Measurements from ENCODE around the gene DYNLL2.
"Not testable (repeated sequence)": the region's sequence is repeated elsewhere in the genome, so short reads cannot be mapped to it uniquely, and the experiment has no call there.

Gene DYNLL2

DNA sequence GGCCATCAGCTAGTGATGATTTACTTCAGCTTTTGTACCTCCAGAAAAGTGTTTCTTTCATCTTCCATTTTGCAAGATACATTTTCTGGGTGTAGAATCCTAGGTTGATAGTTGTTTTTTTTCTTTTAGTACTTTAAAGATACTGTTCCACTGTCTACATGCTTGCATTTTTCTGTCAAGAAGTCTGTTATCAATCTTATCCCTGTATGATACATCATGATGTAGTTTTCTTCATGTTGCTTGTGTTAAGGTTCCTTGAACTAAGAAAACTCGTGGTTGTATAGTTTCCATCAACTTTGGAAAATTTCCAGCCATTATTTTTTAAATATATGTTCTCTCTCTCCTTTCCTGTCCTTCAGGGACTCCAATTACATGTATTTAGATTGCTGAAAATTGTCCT, 24.1 kb downstream of the DYNLL2 start:
- no peak for DNase-seq

DNA sequence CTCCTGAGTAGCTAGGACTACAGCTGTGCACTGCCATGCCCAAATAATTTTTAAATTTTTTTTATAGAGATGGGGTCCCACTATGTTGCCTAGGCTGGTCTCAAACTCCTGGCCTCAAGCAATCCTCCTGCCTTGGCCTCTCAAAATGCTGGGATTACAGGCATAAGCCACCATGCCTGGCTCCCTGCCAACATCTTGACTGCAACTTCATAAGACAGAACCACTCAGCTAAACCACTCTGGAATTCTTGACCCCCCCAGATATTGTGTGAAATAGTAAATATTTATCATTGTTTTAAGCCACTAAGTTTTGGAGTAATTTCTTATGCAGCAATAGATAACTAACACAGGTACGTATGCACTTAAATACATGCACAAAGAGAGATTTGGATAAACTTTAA, 26.0 kb downstream of the DYNLL2 start:
- DNase-seq = no peak

DNA sequence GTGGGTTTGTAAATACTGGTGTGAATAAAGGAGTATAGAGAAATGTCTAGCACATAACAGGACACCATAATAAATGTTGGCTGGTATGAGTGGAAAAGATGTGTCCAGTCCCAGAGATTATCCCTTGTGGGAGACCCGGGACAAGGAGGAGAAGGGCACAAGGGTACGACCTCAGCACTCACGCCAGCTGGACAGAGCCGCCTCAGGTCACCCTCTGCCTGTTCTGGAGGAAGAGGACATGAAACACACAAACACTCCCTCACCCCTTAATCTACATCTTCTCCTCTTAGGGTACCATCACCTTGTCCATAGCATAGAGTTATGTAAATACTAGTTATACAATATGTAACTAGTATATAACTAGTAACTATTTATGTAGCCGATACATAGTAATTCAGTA, 26.8 kb downstream of the DYNLL2 start:
- no peak for DNase-seq

DNA sequence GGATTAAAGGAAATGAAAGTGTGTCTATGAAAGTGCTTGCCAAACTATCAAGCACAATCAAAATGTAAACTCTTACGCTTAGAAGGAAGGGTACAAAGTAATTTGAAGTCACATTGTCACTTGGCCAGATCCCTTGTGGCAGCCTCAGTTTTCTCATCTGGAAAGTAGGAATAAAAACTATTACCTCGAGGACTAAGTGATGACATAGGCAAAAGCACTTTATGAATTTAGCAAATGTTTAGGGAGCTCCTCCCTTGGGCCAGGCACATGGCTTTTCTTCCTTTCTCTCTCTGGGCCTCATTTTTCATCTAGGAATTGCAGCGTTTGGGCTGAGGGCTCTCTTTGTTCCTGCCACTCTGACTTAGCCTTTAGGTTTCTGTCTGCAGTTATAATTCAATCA, 28.5 kb downstream of the DYNLL2 start:
- DNase-seq = no peak

DNA sequence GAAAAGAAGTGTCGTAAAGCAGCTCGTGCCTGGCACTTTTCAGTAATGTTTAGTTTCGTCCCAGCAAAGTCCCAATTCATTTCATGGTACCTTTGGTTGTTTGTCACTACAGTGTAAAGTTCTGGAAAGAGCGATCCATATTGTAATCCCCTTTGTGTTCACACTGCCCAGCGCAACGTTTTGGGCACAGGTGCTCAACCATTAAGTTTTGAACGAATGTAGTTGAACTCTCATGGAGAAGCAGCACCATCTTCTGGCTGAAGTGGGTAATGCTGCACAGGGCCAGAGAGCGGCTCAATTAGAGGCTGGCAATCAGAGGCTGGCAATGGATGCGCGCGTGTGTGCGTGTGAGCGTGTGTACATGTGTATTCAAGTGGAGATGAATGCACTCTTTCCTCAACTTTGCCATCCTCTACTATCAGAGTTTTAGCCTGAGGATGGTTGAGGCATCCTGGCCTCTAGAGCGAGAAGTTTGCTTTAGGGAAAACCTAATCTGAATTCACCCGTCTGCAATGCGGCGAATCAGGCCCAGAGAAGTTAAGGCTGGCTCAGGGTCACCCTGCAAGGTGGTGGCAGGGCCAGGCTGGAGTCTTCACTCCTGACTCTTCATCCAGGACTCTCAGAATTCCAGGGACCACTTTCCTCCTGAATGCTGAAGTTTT, 29.9 kb downstream of the DYNLL2 start:
- peak; percentile 60 for DNase-seq

DNA sequence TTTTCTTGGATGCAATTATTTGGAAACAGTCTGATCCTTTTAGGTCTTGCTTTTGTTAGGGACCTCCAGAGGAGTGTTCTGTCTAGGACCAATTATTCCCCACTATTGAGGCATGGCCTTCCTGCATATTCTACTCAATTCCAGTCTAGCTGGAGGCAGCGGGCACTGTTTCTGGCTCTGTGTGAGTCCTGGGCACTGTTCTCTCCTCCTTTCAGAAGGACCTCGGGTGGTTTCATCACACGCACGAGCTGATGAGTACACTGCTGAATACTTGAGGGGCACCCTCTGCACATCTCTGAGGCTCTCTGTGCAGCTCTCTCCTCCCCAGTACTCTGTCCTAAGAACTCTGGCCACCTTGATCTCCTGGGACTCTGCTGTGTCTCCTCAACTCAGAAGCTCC, 30.7 kb downstream of the DYNLL2 start:
- no peak for DNase-seq

DNA sequence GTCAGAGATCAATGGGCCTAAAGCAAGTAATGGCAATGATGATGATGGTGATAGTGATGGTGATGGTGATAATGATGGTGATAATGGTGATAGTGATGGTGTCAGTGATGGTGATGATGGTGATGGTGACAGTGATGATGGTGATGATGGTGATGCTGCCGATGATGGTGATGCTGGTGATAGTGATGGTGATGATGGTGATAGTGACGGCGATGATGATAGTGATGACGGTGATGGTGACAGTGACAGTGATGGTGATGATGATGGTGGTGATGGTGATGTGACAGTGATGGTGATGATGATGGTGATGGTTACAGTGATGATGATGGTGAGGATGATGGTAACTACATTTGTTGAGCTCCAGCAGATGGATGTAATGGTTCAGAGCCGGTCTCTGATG, 34.2 kb downstream of the DYNLL2 start:
- DNase-seq = no peak

DNA sequence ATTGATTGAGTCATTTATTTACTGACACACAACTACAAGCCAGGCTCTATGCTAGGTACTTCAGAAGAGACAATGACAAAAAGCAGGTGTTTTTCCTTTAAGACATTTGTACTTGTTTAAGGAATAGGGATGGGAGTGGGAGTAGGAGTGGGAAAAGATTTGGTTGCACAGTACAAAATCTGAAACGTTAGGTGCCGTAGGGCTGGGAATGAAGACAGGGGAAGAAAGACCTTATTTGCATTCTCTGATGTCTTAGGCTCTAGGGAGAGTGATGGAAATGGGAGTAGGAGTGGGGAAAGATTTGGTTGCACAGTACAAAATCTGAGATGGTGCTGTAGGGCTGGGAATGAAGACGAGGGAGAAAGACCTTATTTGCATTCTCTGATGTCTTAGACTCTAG, 36.3 kb downstream of the DYNLL2 start:
- DNase-seq = no peak

DNA sequence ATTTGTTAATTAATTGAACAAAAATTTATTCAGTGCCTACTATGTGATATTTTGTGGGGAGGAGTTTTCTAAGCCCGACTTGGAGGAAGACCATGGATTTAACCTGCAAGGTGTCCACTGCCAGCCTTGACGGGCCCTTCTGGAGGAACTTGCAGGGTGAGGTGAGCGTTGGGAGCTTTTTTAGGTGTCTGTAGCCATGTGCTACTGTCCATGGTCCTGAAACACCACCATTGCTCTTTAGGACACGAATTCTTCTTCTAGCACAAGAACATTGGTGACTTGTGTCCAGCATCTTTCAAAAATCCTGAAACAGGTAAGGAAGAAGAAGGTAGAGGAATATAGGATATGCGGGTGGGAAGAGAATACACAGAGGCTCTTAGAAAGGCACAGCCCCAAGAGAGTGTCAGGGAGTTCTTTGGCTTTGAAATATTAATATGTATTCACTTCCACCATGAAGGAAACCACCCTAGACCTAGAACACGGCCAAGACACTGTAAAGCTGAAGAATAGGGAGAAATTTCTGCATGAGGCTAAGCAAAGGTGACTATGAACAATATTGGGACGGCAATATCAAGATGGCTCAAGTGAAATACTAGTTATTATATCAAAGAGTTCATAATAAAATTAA, 37.1 kb downstream of the DYNLL2 start:
- peak; percentile 51 for DNase-seq

DNA sequence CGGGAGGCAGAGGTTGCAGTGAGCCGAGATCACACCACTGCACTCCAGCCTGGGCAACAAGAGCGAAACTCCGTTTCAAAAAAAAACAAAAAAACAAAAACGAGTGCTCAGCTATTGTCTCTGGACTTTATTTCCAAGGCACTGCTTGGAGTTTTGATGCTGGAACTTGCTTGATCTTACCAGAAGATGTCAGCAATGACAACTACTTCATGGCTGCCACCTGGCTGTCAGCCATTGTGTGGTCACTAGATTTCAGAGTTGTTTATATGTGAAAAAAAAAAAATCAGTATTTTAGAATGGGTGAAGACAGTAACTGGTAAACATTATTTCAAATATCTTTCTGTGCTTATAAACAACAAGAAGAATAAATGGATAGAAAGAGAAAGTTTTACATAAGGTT, 38.7 kb downstream of the DYNLL2 start:
- DNase-seq = no peak

DNA sequence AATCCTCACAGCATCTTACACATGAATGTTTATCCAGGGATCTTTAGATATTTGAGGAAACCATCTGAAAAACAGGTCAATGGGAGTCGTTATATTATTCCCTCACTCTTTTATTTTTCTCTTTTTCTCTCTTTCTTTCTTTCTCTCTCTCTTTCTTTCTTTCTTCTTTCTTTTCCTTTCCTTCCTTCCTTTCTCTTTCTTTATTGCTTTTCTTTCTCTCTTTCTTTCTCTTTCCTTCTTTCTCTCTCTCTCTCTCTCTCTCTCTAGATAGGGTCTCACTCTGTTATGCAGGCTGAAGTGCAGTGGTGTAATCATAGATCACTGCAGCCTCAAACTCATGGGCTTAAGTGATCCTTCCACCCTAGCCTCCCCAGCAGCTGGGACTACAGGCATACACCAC, 44.6 kb downstream of the DYNLL2 start:
- DNase-seq = no peak

DNA sequence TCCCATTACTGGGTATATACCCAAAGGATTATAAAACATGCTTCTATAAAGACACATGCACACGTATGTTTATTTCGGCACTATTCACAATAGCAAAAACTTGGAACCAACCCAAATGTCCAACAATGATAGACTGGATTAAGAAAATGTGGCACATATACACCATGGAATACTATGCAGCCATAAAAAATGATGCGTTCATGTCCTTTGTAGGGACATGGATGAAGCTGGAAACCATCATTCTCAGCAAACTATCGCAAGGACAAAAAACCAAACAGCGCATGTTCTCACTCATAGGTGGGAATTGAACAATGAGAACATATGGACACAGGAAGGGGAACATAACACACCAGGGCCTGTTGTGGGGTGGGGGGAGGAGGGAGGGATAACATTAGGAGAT, 49.5 kb downstream of the DYNLL2 start:
- DNase-seq = not testable (repeated sequence)

DNA sequence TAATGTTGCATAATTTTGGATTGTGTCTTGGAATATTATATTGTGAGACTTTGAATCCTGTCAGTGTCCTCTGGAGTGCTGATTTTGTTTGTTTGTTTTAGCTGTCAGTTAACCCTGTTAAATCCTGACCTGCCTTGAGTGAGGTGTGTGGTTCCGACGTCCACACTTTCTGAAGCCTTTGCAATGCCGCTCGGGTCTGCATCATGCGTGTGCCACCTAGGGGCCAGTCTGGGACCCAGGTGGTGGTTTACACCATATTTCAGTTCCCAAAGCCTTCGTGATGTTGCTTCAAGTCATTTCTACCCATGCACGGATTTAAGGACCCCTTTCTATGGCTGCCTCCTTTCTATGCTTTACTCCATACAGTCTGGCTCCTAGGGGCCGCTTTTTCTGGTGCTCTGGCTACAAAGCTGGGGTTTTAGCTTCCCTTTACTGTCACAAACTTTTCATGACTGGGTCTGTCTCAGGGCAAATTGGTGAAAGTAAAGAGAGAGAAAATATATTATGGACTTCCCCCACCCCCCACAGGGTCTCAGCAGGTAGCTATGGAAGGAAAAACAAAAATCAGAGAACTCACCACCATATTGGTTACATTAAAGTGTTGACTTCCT, 53.6 kb downstream of the DYNLL2 start:
- DNase-seq = no peak

DNA sequence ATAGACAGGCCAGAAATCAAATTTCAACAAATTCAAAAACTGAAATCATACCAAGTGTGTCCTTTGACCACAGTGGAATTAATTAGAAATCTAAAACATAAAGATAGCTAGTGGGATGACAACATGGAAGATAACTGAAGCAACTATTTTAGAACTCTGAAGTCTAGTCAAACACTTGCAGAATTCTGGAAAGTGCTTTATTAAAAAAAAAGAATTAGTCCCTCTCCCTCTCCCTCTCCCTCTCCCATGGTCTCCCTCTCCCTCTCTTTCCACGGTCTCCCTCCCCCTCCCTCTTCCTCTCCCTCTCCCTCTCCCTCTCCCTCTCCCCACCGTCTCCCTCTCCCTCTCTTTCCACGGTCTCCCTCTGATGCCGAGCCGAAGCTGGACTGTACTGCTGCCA, 58.3 kb downstream of the DYNLL2 start:
- DNase-seq = no peak

DNA sequence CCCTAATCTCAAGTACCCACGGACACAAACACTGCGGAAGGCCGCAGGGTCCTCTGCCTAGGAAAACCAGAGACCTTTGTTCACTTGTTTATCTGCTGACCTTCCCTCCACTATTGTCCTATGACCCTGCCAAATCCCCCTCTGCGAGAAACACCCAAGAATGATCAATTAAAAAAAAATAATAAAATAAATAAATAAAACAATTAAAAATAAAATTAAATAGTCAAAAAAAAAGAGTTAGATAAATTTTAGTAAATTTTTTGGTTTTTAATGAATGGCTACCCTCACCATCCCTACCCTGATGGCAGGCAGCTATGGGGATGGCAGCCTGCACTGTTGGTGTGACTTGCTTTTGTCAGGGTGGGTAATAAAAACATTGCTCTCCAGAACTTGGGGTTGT, 60.1 kb downstream of the DYNLL2 start:
- DNase-seq = not testable (repeated sequence)

DNA sequence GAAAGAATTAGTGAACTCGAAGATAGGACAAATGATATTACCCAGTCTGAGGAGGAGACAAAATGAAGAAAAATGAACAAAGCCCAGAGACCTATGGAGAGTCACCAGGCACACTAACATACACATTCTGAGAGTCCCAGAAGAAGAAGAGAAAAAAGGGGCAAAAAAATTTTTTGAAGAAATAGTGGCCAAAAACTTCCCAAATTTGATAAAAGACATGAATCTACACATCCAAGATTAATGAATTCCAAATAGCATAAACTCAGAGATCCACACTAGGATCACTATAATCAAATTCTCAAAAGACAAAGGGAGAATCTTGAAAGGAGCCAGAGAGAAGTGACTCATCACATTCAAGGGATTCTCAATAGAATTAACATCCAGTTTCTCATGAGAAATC, 61.6 kb downstream of the DYNLL2 start:
- DNase-seq = no peak
